Stimulated activated CD8-positive, alpha-beta memory T cell treated with anti-CD3 and anti-CD28 coated beads, Interleukin-12 subunit alpha, Interleukin-12 subunit beta, amount 100 ng/mL, for 24 hours (primary cell): Measurements from ENCODE around the gene SEC14L2.
"Not testable (repeated sequence)": the region's sequence is repeated elsewhere in the genome, so short reads cannot be mapped to it uniquely, and the experiment has no call there.

Experiments used
- DNase-seq: peaks from one replicate; pipeline ENCODE4 v3.0.0-alpha.2; 2020; ENCODE audit errors: extremely low read depth

The SEC14L2 gene

DNA sequence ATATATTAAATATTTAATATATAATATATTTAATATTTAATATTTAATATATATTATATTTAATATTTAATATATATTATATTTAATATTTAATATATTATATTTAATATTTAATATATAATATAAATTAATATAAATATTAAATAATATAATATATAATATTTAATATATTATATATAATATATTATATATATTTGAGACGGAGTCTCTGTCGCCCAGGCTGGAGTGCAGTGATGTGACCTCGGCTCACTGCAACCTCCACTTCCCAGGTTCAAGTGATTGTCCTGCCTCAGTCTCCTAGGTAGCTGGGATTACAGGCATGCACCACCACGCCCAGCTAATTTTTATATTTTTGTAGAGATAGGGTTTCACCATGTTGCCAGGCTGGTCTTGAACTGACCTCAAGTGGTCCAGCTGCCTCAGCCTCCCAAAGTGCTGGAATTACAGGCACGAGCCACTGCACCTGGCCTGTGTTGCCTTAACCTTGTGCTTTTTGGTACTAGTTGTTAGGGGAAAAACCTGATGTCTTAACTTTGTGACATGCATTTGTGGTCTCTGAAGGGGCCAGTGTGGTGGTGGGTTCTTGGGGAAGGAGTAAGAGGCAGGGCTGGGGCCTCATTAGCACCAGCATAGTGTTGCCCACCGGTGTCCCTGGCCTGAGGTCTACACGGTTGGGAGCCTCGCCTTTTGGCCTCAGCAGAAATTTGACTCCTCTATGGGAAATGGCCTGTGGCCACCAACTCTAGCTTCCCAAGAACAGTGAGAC, 58.4 kb downstream of the SEC14L2 start:
- DNase-seq, result no peak

GRCh38 chr22:30457981-30458380, 61.2 kb downstream of the SEC14L2 start:
- no peak for DNase-seq

DNA sequence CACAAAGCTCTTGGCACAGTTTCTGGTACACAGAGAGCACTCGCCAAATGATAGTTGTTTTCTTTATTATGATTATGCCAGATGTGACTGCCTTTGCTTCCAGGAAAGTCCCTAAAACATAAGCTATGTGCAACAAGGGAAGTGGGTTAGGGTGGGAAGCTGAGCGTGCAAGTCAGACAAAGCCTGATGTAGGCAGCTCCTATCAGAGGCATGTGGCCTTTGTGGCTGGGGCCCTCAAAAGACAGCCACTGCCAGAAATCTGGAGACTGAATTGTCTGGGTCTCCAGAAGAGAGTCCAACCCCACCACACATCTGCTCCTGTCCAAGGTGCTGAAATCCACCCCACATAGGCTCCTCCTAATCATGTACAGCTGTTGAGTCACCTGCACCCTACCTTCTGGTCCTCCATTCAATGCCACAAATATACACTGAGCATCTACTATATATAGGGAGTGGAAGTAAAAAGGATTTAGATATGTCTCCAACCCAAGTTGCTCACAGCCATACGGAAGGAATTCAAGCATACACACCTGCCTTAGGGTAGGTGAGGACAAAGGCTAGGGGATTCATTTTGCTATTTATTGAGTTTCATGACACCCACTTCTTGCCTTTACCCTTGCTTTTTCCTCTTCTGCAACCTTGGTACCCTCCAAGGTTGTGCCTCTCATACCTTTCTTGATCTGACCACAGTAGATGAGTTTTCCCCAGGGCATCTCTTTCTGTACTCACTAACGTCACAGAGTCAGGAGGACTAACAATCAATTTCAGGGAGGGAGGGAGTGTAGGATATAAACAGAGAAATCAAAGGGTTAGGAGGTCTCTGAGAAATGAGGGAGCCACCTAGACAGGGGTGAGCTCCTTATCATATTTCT, 62.6 kb downstream of the SEC14L2 start:
- DNase-seq, result no peak

GRCh38 chr22:30460147-30460546, 63.3 kb downstream of the SEC14L2 start:
- DNase-seq, result no peak

GRCh38 chr22:30460555-30460954, 63.7 kb downstream of the SEC14L2 start:
- not testable (repeated sequence) for DNase-seq

DNA sequence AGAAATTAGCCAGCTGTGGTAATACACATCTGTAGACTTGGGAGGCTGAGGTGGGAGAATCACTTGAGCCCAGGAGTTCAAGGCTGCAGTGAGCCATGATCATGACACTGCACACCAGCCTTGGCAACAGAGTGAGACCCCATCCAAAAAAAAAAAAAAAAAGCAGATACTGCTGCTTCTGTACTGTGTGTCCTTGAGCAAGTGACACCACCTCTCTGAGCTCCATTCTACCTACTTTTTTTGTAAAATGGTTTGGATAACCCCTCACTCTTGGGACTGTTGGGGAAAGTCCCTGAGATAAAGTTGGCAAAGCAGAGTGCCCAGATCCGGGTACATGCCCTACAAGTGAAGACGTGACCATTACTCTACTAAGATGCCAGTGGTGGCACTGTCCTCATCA, 72.3 kb downstream of the SEC14L2 start:
- no peak for DNase-seq

DNA sequence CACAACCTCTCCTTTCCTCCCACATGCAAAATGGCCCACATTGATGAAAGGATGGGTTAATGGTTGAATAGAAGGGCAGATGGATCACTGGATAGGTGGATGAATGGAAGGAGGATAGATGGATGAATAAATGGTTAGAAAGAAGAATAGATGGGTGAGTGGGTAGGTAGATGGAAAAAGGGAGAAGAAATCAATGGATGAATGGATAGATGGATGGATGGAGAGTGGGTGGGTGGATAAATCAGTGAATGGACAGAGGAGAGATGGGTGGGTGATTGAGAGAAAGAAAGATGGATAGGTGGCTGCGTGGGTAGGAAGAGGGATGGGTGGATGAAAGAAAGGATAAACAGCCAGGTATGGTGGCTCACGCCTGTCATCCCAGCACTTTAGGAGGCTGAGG, 73.8 kb downstream of the SEC14L2 start:
- DNase-seq, result no peak

DNA sequence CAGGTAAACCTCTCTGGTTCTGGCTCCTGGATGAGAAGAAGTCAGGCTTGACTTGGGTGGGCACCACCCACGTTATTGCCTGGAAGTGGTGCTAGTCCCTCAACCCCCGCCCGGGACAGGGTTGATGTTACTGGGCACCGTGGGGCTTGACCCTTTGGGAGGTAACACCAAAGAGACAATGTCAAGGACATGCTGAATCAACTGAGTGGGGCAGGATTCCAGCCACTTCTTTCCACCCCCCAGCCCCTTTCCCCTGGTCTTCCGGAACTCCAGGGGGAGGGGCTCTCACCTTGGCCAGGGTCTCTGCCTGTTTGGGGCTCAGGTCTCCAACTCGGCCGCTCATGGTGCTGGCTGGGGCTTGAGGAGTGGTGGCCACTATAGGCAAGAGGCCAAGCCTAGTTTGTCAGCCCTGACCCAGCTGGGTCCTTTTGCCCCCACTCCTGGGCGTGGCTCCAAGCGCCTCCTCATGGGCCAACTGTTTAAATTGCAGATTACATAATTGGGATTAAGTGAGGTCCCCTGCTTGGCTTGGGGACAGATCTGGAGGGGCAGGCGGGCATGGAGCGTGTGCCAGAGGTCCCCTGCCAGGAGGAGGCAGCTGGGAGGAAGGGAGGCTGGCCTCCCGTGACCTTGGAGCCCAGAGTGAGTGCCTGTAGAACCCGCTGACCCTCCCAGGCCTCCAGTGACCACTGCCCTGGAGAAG, 74.9 kb downstream of the SEC14L2 start, which contains the start of gene SEC14L3:
TSS of gene SEC14L3 (minus strand) at position 402 of the 703 bp plus-strand sequence. CDS start at position 343, 59 bp downstream.
- no peak for DNase-seq

GRCh38 chr22:30472994-30473720, 76.3 kb downstream of the SEC14L2 start:
- DNase-seq, result no peak

- no peak for DNase-seq
Observed at GRCh38 chr22:30474121-30474520, 77.3 kb downstream of the SEC14L2 start.
